ENCODE data around the gene MRPL22.
A peak's percentile ranks its signal among the peaks of the same experiment; 100 is the strongest.
"Not testable (repeated sequence)": the region's sequence is repeated elsewhere in the genome, so short reads cannot be mapped to it uniquely, and the experiment has no call there.

MRPL22 gene

GRCh38 chr5:154923441-154924430 lies 17.1 kb upstream of the MRPL22 start:
- no peak for TF ChIP-seq CTCF (conservative IDR thresholded peaks at IDR 0.05)
- peak overlapping the region; percentile 15; the same call in 1 of the 2 replicates for H3K27ac ChIP-seq

GRCh38 chr5:154933537-154933936 lies 7.3 kb upstream of the MRPL22 start:
- no peak overlapping the region for H3K27ac ChIP-seq
- no peak for TF ChIP-seq CTCF (conservative IDR thresholded peaks at IDR 0.05)

GRCh38 chr5:154934881-154935280 lies 6.0 kb upstream of the MRPL22 start:
- H3K27ac ChIP-seq: no peak overlapping the region
- no peak for TF ChIP-seq CTCF (conservative IDR thresholded peaks at IDR 0.05)

GRCh38 chr5:154937186-154937717 lies 3.6 kb upstream of the MRPL22 start:
- TF ChIP-seq CTCF (conservative IDR thresholded peaks at IDR 0.05): no peak
- H3K27ac ChIP-seq: peak overlapping the region; percentile 73

DNA sequence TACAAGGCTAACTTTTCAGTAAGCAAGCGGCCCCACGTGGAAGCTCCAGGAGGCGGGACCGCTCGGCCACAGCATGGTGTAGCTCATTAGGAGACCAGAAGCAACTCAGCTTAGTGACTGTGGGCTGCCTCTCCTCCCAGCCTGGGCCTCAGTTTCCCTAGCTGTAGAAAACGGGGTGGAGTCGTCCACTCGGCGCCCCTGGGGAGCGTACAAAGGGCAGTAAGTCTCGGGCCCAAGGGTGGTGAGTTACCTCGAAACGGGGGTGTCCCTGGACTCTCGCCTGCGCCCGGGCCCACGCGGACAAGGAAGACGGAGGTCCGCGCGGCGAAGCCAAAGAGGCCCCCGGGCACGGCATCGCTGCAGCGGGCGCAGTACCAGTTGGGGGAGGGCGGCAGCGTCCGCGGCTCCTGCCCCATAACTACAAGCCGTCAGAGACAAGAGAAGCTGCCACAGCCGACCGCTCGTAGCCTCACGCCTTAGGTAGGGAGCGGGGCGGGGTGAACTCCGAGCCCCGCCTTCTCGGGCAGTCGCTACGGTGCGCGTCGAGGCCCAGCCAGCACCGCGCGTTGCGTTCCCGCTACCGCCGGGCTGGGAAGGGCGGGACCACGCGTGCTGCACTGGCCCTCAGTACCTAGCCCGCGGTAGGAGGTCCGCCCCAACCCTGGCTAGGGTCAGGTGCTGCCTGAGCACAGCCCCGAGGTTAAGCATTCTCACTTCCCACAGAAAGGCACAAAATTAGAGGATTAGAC lies 3.0 kb upstream of the MRPL22 start, which contains the start of gene GEMIN5:
GEMIN5 (minus strand) TSS at position 494 of the 749 bp plus-strand sequence; CDS start at position 416, 78 bp downstream.
- no peak for TF ChIP-seq CTCF (conservative IDR thresholded peaks at IDR 0.05)
- H3K27ac ChIP-seq: peak within 1 kb of the TSS; percentile 73

GRCh38 chr5:154939387-154939786 lies 1.5 kb upstream of the MRPL22 start:
- H3K27ac ChIP-seq: not testable (repeated sequence)

DNA sequence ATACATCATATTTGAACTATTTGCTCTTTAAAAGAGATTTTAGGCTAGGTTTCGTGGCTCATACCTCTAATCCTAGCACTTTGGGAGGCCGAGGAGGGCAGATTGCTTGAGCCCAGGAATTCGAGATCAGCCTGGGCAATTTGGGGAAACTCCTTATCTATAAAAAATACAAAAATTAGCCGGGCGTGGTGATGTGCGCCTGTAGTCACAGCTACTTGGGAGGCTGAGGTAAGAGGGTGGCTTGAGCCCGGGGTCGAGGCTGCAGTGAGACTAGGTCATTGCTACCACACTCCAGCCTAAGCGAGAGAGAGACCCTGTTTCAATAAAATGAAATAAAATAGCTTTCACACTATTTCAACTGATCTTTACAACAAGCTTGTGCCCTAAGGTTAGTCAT lies 500 bp upstream of the MRPL22 start:
- no peak for TF ChIP-seq CTCF (conservative IDR thresholded peaks at IDR 0.05)
- H3K27ac ChIP-seq: peak overlapping the region; percentile 80

All from VCaP (cell line).